Measurements from ENCODE around the gene ZNF580. TPM values are rescaled to one million over a fixed set of nuclear protein-coding genes. Genes with fewer than 3 reads are reported as not detected.
A peak's percentile ranks its signal among the peaks of the same experiment; 100 is the strongest.

Gene ZNF580
- total and polyA plus RNA-seq, 10 of the 15 experiments (the other 5 are each of a cell fraction or from before 2014, with no cell fraction given): 2.3 to 31.8 (median 10.0) TPM

GRCh38 chr19:55619286-55619685, 21.5 kb upstream of the ZNF580 start (continued):
- TF ChIP-seq PKNOX1 (IDR thresholded peaks at IDR 0.05): no peak
- TF ChIP-seq FOS (IDR thresholded peaks at IDR 0.05; ENCODE audit: borderline replicate concordance, extremely low read depth, insufficient read length): no peak
- no peak for TF ChIP-seq NFXL1 (IDR thresholded peaks at IDR 0.05; ENCODE audit: borderline replicate concordance)
- no peak for TF ChIP-seq NR2C2 (IDR thresholded peaks at IDR 0.05; ENCODE audit: borderline replicate concordance, control insufficient read depth, insufficient read length, low read depth)

- POLR2A ChIA-PET: no interaction called here
- in situ Hi-C loops (cut with MboI): no loop called here
- SMC1A ChIA-PET (ENCODE audit: uncharacterized antibody, unreplicated experiment): interaction anchor here (1.4 kb wide), 1 partner anchor 14 kb away, joined by 5 read pairs; no protein-coding TSS in a partner anchor
- FAIRE-seq (no peak), ATAC-seq (no peak), DNase-seq (ENCODE audit: low read depth, low spot score) (no peak)
- Histone ChIP-seq H3K4me3 (no peak overlapping the region), H3K79me2 (ENCODE audit: control insufficient read depth, insufficient read depth, low read length) (no peaks in the 10 kb centered on the region), H3K4me1 (ENCODE audit: control insufficient read depth, insufficient read depth, low read length) (0 out of 2 replicates have a peak, but pooled peaks cover 3% of the 10 kb centered on the region), H4K20me1 (ENCODE audit: control insufficient read depth, insufficient read depth) (no peaks in the 10 kb centered on the region), H3K9ac (ENCODE audit: control insufficient read depth, insufficient read depth, low read length) (no peak overlapping the region), H3K9me3 (replicated peaks; ENCODE audit: control insufficient read depth, insufficient read depth, low read length) (no peaks in the 10 kb centered on the region; the same call in 1 of the 3 replicates), H2AFZ (ENCODE audit: control insufficient read depth, low read depth, low read length) (no peak overlapping the region), H3K4me2 (ENCODE audit: control insufficient read depth, insufficient read depth) (no peak overlapping the region), H3K27me3 (replicated peaks in 1 of 2; ENCODE audit: control insufficient read depth in 2 of 2, insufficient read depth in 2 of 2, low read length in 1 of 2) (no peaks in the 10 kb centered on the region), H3K27ac (ENCODE audit: control insufficient read depth, insufficient read depth) (no peak overlapping the region), H3K36me3 (ENCODE audit: control insufficient read depth in 2 of 2, insufficient read depth in 2 of 2, low read length in 1 of 2) (peaks cover 3 to 5% of the 10 kb centered on the region in 2 experiments; a peak in 3 of 4 replicates)
- WGBS (ENCODE audit: insufficient coverage, insufficient replicate concordance, low lambda C conversion rate, missing lambda C conversion rate): 93% methylated on average over 11 of the region's 12 CpGs
- RAD21 ChIA-PET (ENCODE audit: unreplicated experiment): interaction anchor here (1.0 kb wide), 1 partner anchor 15 kb away, joined by 3 read pairs; the partner anchor contains the start of gene ZNF865
- no TSS peak for BruUV-seq (replicated peaks)
- CTCF ChIA-PET: interaction anchor here (1.1 to 2.2 kb wide), 2 partner anchors 11 to 15 kb away, joined by 6 to 7 read pairs; partner anchors contain the start of gene ZNF865
- TF ChIP-seq POLR2A (IDR thresholded peaks at IDR 0.05; ENCODE audit: low read depth, low read length) (peak; percentile 37; the same call in 1 of the 2 replicates), RBBP5 (conservative IDR thresholded peaks at IDR 0.05) (no peak)
- intact Hi-C loops (cut with micrococcal nuclease; ENCODE audit: unreplicated experiment): no loop called here
Measured at GRCh38 chr19:55620410-55621204, 20.2 kb upstream of the ZNF580 start.
